Measurements from ENCODE around the gene COMMD10. TPM values are rescaled to one million over a fixed set of nuclear protein-coding genes. Genes with fewer than 3 reads are reported as not detected.

COMMD10 gene
- total RNA-seq, 5 donors from 2014 or later (not counting 1 experiment from before 2014, with no cell fraction given), result 25.7 to 36.9 (median 26.1) TPM

DNA sequence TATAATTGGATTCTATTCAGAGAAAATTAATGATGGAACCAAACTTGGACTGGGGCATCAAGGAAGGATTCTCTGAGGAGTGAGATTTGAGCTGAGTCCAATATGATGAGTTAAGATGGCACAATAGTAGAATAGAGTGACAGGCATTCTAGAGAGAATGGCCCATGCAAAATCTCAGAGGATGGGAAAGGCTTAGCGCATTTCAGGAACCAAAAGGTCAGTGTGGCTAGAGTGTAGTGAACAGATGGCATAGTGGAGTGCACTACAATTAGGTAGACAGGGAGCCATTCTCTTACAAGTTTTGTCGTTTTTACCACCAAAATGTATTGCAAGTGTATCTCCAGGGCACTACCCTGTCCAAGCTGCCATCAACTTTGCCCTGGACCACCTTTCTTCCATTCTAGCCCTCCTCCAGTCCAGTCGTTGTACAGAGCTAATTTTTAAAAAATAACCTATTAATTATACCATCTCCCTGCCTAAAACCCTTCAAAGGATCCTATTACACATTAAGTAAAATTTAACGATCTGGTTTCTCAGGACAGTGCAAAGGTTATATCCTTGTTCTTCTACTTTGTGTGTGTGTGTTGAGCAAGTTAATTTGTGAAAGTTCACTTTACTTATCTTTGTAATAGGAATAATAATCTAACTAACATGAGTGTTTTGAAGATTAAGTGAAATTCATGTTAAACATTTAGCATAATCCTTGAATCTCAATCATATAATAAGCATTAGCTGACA is 211.7 kb downstream of the COMMD10 start:
- no peak for ATAC-seq (replicated peaks in 1 of 4)
- no peak overlapping the region for H3K27ac ChIP-seq (ENCODE audit: low read length)
- no peaks in the 10 kb centered on the region for H3K4me1 ChIP-seq (ENCODE audit: control insufficient read depth in 1 of 2, extremely low read depth in 1 of 2, insufficient read depth in 2 of 2, low read length in 2 of 2)
- no peaks in the 10 kb centered on the region for H3K4me1 Mint-ChIP-seq
- no peak overlapping the region for H3K4me3 Mint-ChIP-seq
- H3K36me3 Mint-ChIP-seq, result peaks cover 74% of the 10 kb centered on the region
- H3K27me3 ChIP-seq (replicated peaks in 1 of 2; ENCODE audit: control insufficient read depth in 2 of 2, extremely low read depth in 1 of 2, insufficient read depth in 2 of 2, low read length in 1 of 2), result no peaks in the 10 kb centered on the region
- 87% methylated on average over 3 of the region's 4 CpGs for WGBS (ENCODE audit: insufficient coverage)
- peaks cover 4 to 31% of the 10 kb centered on the region in 2 donors for H3K36me3 ChIP-seq (ENCODE audit: control insufficient read depth in 2 of 2, extremely low read depth in 1 of 2, insufficient read depth in 1 of 2, low read length in 1 of 2)
- DNase-seq, result no peak
- H3K27ac Mint-ChIP-seq, result no peak overlapping the region
- H3K9me3 Mint-ChIP-seq, result peaks cover 10 to 24% (median 18%) of the 10 kb centered on the region in 3 donors
- H3K4me3 ChIP-seq (ENCODE audit: control insufficient read depth in 1 of 2, extremely low read depth in 1 of 2, low read length in 1 of 2), result no peak overlapping the region
- ChIA-PET POLR2A (no interaction called here), CTCF (no interaction called here)
- no peaks in the 10 kb centered on the region for H3K27me3 Mint-ChIP-seq
- H3K9me3 ChIP-seq, result peaks cover 2% of the 10 kb centered on the region

DNA sequence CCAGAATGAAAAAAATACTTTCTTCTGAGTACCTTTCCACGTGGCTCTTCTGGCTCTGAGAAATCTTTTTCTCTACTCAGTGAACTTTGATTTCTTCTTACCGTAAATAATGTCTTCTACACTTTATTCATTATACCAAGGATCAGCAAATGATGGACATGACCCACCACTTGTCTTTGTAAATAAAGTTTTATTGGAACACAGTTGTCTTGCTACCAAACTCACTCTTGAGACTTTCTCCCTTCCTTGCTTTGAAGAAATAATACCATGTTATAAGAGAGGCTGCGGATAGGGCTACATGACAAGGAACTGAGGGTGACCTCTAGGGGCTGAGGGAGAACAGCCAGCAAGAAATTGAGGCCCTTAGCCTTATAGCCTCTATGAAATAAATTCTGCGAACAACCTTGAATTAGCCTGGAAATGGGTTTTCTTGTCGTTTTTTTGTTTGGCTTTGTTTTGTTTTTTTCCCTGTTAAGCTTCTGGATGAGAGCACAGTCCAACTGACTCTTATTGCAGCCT is 212.5 kb downstream of the COMMD10 start:
- no peaks in the 10 kb centered on the region for H3K27me3 Mint-ChIP-seq
- H3K27me3 ChIP-seq (replicated peaks in 1 of 2; ENCODE audit: control insufficient read depth in 2 of 2, extremely low read depth in 1 of 2, insufficient read depth in 2 of 2, low read length in 1 of 2), result no peaks in the 10 kb centered on the region
- no peaks in the 10 kb centered on the region for H3K4me1 Mint-ChIP-seq
- H3K4me3 Mint-ChIP-seq, result no peak overlapping the region
- no peaks in the 10 kb centered on the region for H3K4me1 ChIP-seq (ENCODE audit: control insufficient read depth in 1 of 2, extremely low read depth in 1 of 2, insufficient read depth in 2 of 2, low read length in 2 of 2)
- no peak for DNase-seq
- H3K36me3 ChIP-seq (ENCODE audit: control insufficient read depth in 2 of 2, extremely low read depth in 1 of 2, insufficient read depth in 1 of 2, low read length in 1 of 2), result peaks cover 4 to 29% of the 10 kb centered on the region in 2 donors
- ChIA-PET CTCF (interaction anchor here in 1 of 2 donors (0.6 kb wide), 1 partner anchor 18 kb away, joined by 4 read pairs; no protein-coding TSS in a partner anchor), POLR2A (no interaction called here)
- ATAC-seq (replicated peaks in 1 of 4), result no peak
- H3K9me3 ChIP-seq, result peaks cover 2% of the 10 kb centered on the region
- no peak overlapping the region for H3K27ac Mint-ChIP-seq
- peaks cover 10 to 27% (median 18%) of the 10 kb centered on the region in 3 donors for H3K9me3 Mint-ChIP-seq
- peaks cover 73% of the 10 kb centered on the region for H3K36me3 Mint-ChIP-seq
- WGBS (ENCODE audit: insufficient coverage), result 95% methylated on average over 3 of the region's 5 CpGs
- no peak overlapping the region for H3K4me3 ChIP-seq (ENCODE audit: control insufficient read depth in 1 of 2, extremely low read depth in 1 of 2, low read length in 1 of 2)
- no peak overlapping the region for H3K27ac ChIP-seq (ENCODE audit: low read length)

DNA sequence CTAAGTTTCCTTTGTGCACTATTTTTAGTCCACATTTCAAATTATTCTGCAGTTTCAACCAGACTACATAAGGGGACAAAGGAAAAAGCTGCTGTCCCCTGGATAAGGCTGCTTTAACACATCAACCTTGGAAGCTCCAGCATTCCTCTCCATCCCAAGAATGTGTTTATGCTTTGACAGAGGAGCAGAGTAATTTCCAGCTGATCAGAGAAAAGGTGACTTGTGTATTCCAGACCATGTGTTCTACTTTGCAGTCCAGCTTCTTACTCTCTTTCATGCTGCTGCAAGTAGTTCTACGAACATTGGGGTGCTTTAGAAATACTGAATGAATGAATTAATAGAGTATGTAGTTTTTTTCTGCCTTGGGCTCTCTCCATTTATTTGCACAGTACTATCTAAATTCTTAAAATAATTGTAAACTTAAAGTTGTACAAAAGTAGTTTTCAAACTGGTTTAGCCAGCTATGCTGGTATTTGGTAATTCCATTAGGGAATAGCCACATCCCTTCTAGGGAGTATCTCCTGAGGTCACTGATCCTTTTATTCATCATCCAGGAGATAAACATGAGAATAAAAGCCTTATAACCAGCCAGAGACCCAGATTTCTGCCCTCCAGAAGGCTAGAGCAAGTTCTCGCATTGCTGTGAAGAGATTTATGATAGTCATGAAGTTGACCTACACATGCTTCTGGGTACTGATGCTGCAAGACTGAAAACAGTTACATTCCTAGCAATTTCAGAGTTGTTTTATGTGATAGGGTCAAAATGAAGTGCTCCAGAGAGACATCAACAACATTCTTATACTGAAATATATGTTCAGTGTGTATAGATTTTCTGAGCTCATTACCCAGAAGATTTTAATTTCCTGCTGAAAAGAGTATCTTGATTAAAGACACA is 215.2 kb downstream of the COMMD10 start:
- WGBS (ENCODE audit: insufficient coverage), result 92% methylated on average over 2 of the region's 2 CpGs

DNA sequence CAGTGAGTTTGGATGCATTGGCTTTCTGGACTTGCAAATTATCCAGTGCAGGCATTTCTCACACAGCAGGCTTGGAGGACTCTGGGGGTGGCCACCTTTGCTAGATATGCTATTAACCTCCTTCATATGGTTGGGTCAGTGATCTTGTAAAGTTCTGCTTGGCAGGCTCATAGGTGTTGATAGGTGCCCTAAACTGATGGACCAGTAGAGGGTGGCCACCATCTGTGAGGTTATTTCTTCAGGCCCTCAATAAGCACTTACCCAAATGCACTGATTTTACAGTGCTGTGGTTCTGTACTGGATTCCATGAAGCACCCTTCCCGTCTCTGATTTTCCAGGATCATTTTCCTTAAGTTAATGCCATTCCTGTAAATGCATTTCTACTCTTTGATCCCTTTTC is 216.3 kb downstream of the COMMD10 start:
- Histone ChIP-seq H3K36me3 (ENCODE audit: control insufficient read depth in 2 of 2, extremely low read depth in 1 of 2, insufficient read depth in 1 of 2, low read length in 1 of 2) (peaks cover 15 to 50% of the 10 kb centered on the region in 2 donors), H3K9me3 (peaks cover 4% of the 10 kb centered on the region), H3K27me3 (replicated peaks in 1 of 2; ENCODE audit: control insufficient read depth in 2 of 2, extremely low read depth in 1 of 2, insufficient read depth in 2 of 2, low read length in 1 of 2) (no peaks in the 10 kb centered on the region), H3K27ac (ENCODE audit: low read length) (no peak overlapping the region), H3K4me3 (ENCODE audit: control insufficient read depth in 1 of 2, extremely low read depth in 1 of 2, low read length in 1 of 2) (no peak overlapping the region), H3K4me1 (ENCODE audit: control insufficient read depth in 1 of 2, extremely low read depth in 1 of 2, insufficient read depth in 2 of 2, low read length in 2 of 2) (no peaks in the 10 kb centered on the region)
- DNase-seq, result no peak
- ChIA-PET CTCF (no interaction called here), POLR2A (no interaction called here)
- peaks cover 25 to 47% (median 31%) of the 10 kb centered on the region in 3 donors for H3K9me3 Mint-ChIP-seq
- no peak overlapping the region for H3K4me3 Mint-ChIP-seq
- no peak for ATAC-seq (replicated peaks in 1 of 4)
- H3K36me3 Mint-ChIP-seq, result peaks cover 92% of the 10 kb centered on the region
- WGBS (ENCODE audit: insufficient coverage), result no CpG with 5 or more reads among the region's 1 CpG
- H3K4me1 Mint-ChIP-seq, result no peaks in the 10 kb centered on the region
- H3K27me3 Mint-ChIP-seq, result no peaks in the 10 kb centered on the region
- H3K27ac Mint-ChIP-seq, result no peak overlapping the region

More for the DNA sequence above, 215.2 kb downstream of the COMMD10 start:
- Histone ChIP-seq H3K9me3 (peaks cover 2% of the 10 kb centered on the region), H3K27me3 (replicated peaks in 1 of 2; ENCODE audit: control insufficient read depth in 2 of 2, extremely low read depth in 1 of 2, insufficient read depth in 2 of 2, low read length in 1 of 2) (no peaks in the 10 kb centered on the region), H3K27ac (ENCODE audit: low read length) (no peak overlapping the region), H3K4me3 (ENCODE audit: control insufficient read depth in 1 of 2, extremely low read depth in 1 of 2, low read length in 1 of 2) (no peak overlapping the region), H3K4me1 (ENCODE audit: control insufficient read depth in 1 of 2, extremely low read depth in 1 of 2, insufficient read depth in 2 of 2, low read length in 2 of 2) (no peaks in the 10 kb centered on the region), H3K36me3 (ENCODE audit: control insufficient read depth in 2 of 2, extremely low read depth in 1 of 2, insufficient read depth in 1 of 2, low read length in 1 of 2) (peaks cover 5 to 43% of the 10 kb centered on the region in 2 donors)
- DNase-seq (no peak), ATAC-seq (replicated peaks in 1 of 4) (no peak)
- H3K27ac Mint-ChIP-seq, result no peak overlapping the region
- ChIA-PET CTCF (no interaction called here), POLR2A (no interaction called here)
- no peak overlapping the region for H3K4me3 Mint-ChIP-seq
- no peaks in the 10 kb centered on the region for H3K4me1 Mint-ChIP-seq
- H3K9me3 Mint-ChIP-seq, result peaks cover 16 to 42% (median 24%) of the 10 kb centered on the region in 3 donors
- no peaks in the 10 kb centered on the region for H3K27me3 Mint-ChIP-seq
- H3K36me3 Mint-ChIP-seq, result peaks cover 85% of the 10 kb centered on the region

DNA sequence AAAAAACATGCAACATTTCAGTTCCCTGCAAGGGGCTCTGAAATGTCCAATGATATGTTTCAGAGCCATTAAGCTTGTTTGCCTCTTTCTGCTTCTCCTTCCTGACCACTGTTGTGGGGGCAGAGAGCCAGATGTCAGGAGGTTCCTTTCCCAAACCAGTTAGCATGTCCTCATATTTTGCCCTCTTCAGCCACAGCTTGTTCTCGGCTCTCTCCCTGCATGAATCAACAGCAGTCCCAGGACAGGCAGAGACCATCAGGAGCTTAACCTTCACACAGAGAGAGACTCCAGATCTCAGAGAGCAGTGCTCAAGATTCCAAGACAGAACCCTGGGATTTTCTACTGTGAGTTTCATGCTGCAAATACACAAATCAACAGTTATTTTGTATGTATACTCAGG is 218.5 kb downstream of the COMMD10 start:
- WGBS (ENCODE audit: insufficient coverage), result 100% methylated on average over 1 of the region's 1 CpG
- Mint-ChIP-seq H3K9me3 (peaks cover 18 to 48% (median 33%) of the 10 kb centered on the region in 3 donors), H3K36me3 (peaks cover 93% of the 10 kb centered on the region), H3K4me1 (no peaks in the 10 kb centered on the region), H3K27me3 (no peaks in the 10 kb centered on the region), H3K27ac (no peak overlapping the region), H3K4me3 (no peak overlapping the region)
- ATAC-seq (replicated peaks in 1 of 4) (no peak), DNase-seq (no peak)
- no peak overlapping the region for H3K27ac ChIP-seq (ENCODE audit: low read length)
- H3K27me3 ChIP-seq (replicated peaks in 1 of 2; ENCODE audit: control insufficient read depth in 2 of 2, extremely low read depth in 1 of 2, insufficient read depth in 2 of 2, low read length in 1 of 2), result no peaks in the 10 kb centered on the region
- ChIA-PET POLR2A (no interaction called here), CTCF (interaction anchor here in 1 of 2 donors (0.6 kb wide), 1 partner anchor 683 kb away, joined by 4 read pairs; no protein-coding TSS in a partner anchor)
- no peaks in the 10 kb centered on the region for H3K4me1 ChIP-seq (ENCODE audit: control insufficient read depth in 1 of 2, extremely low read depth in 1 of 2, insufficient read depth in 2 of 2, low read length in 2 of 2)
- peaks cover 12 to 47% of the 10 kb centered on the region in 2 donors for H3K36me3 ChIP-seq (ENCODE audit: control insufficient read depth in 2 of 2, extremely low read depth in 1 of 2, insufficient read depth in 1 of 2, low read length in 1 of 2)
- H3K9me3 ChIP-seq, result peaks cover 3% of the 10 kb centered on the region
- H3K4me3 ChIP-seq (ENCODE audit: control insufficient read depth in 1 of 2, extremely low read depth in 1 of 2, low read length in 1 of 2), result no peak overlapping the region

DNA sequence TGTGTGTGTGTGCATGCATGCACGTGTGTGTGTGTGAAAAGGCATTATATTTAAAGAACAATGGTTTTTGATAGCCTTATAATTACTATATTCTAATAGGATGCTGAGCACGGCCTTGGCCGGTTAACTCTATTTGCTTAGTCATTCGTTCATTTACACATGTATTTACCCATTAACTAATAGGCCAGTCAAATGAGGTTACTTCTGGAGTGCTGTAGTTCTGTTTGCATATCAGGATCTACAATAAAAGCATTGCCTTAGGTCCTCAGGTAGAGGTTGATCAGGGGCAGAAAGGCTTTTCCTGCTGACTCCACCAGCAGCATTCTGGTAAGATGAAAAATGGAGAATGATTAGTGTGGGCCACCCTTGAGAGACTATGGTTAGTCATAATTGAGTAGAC is 219.0 kb downstream of the COMMD10 start:
- no peak for ATAC-seq (replicated peaks in 1 of 4)
- Mint-ChIP-seq H3K9me3 (peaks cover 18 to 48% (median 33%) of the 10 kb centered on the region in 3 donors), H3K4me3 (no peak overlapping the region), H3K27ac (no peak overlapping the region), H3K27me3 (no peaks in the 10 kb centered on the region), H3K36me3 (peaks cover 90% of the 10 kb centered on the region), H3K4me1 (no peaks in the 10 kb centered on the region)
- Histone ChIP-seq H3K27me3 (replicated peaks in 1 of 2; ENCODE audit: control insufficient read depth in 2 of 2, extremely low read depth in 1 of 2, insufficient read depth in 2 of 2, low read length in 1 of 2) (no peaks in the 10 kb centered on the region), H3K36me3 (ENCODE audit: control insufficient read depth in 2 of 2, extremely low read depth in 1 of 2, insufficient read depth in 1 of 2, low read length in 1 of 2) (peaks cover 11 to 47% of the 10 kb centered on the region in 2 donors), H3K4me1 (ENCODE audit: control insufficient read depth in 1 of 2, extremely low read depth in 1 of 2, insufficient read depth in 2 of 2, low read length in 2 of 2) (no peaks in the 10 kb centered on the region), H3K27ac (ENCODE audit: low read length) (no peak overlapping the region), H3K9me3 (peaks cover 3% of the 10 kb centered on the region), H3K4me3 (ENCODE audit: control insufficient read depth in 1 of 2, extremely low read depth in 1 of 2, low read length in 1 of 2) (no peak overlapping the region)
- POLR2A ChIA-PET, result no interaction called here
- WGBS (ENCODE audit: insufficient coverage), result no CpG with 5 or more reads among the region's 4 CpGs
- DNase-seq, result no peak
- CTCF ChIA-PET, result no interaction called here
